HepG2 (cell line): ENCODE results near the gene CLDN3. TPM values are rescaled to one million over a fixed set of nuclear protein-coding genes. Genes with fewer than 3 reads are reported as not detected.
A peak's percentile ranks its signal among the peaks of the same experiment; 100 is the strongest.

Experiments used
- ATAC-seq: fragments of 200-7000 bp; cut with Tn5 transposase; 3 replicates; pipeline ENCODE4 v1.9.1; 2020; ENCODE audit warnings: mild to moderate bottlenecking, moderate library complexity
- BruUV-seq: library from RNA; stranded (reverse); fragments of 400-500 nt; replicated peaks from 2 replicates; lab custom pipeline; 2021; lab: Mats Ljungman, UMichigan
- CTCF ChIA-PET: fragments of 300-600 bp; formaldehyde crosslinking; extraction: SDS; loops from one replicate; lab custom pipeline; 2021; ENCODE audit warnings: low total read pairs, inconsistent platforms, low intra/inter-chr PET ratio; lab: Yijun Ruan, JAX
- POLR2A ChIA-PET: fragments of 350-600 bp; sonication (Branson Sonifier 250); formaldehyde crosslinking; loops from one replicate; lab custom pipeline; 2020; ENCODE audit warnings: antibody characterized with exemption, inconsistent platforms; lab: Yijun Ruan, JAX
- DNase-seq: peaks from one replicate; pipeline ENCODE4 v3.0.0-alpha.2; 2015; ENCODE audit warnings: low spot score
- FAIRE-seq: peaks from 3 replicates; lab custom pipeline; 2011; peaks lifted over from hg19 to GRCh38; lab: Jason Lieb, UNC
- H2AFZ ChIP-seq: one replicate; pipeline ENCODE4 v1.6.1; 2011; ENCODE audit warnings: low read length, inconsistent platforms
- H3K27ac ChIP-seq: fragments of 300-600 bp; 3 replicates; pipeline ENCODE4 v1.8.0; 2011; ENCODE audit warnings: mixed run types, mild to moderate bottlenecking, mixed read lengths, low read length, inconsistent platforms; ENCODE audit not compliant: insufficient read depth; ENCODE audit errors: extremely low read length
- H3K27me3 ChIP-seq, 2 experiments: fragments of 200-600 bp in 1 of 2; 2 replicates in 1 of 2; 3 replicates in 1 of 2; pipeline versions ENCODE4 v1.6.0 to v1.8.0; 2011; ENCODE audit warnings: low read length in 2 of 2, mild to moderate bottlenecking in 2 of 2, moderate library complexity in 2 of 2, inconsistent platforms in 1 of 2; ENCODE audit not compliant: insufficient read depth in 2 of 2, control insufficient read depth in 1 of 2
- H3K36me3 ChIP-seq, 2 experiments: fragments of 200-600 bp in 1 of 2; replicated peaks in 1 of 2; 2 replicates in 1 of 2; 3 replicates in 1 of 2; pipeline versions ENCODE4 v1.5.1 to v1.8.0; 2011; ENCODE audit warnings: low read length in 2 of 2, inconsistent platforms in 1 of 2; ENCODE audit not compliant: insufficient read depth in 2 of 2, control insufficient read depth in 1 of 2
- H3K4me1 ChIP-seq: 2 replicates; pipeline ENCODE4 v1.5.1; 2012; ENCODE audit warnings: low read length, inconsistent platforms; ENCODE audit not compliant: insufficient read depth
- H3K4me2 ChIP-seq: 2 replicates; pipeline ENCODE4 v1.6.0; 2011; ENCODE audit warnings: low read depth, low read length, inconsistent platforms
- H3K4me3 ChIP-seq, 3 experiments: fragments of 200-600 bp in 1 of 3; sonication (generic), shearing (Covaris generic) in 1 of 3; replicated peaks in 1 of 3; 2 replicates each; pipeline ENCODE4 v1.5.1; 2011 to 2016; ENCODE audit warnings: low read length in 3 of 3, inconsistent platforms in 2 of 3, low read depth in 2 of 3, mild to moderate bottlenecking in 2 of 3, control low read depth in 1 of 3, mixed read lengths in 1 of 3; ENCODE audit not compliant: insufficient read depth in 1 of 3
- H3K79me2 ChIP-seq: one replicate; pipeline ENCODE4 v1.6.1; 2011; ENCODE audit warnings: low read length, inconsistent platforms; ENCODE audit not compliant: insufficient read depth
- H3K9ac ChIP-seq: 2 replicates; pipeline ENCODE4 v1.6.0; 2011; ENCODE audit warnings: mild to moderate bottlenecking, low read depth, low read length, inconsistent platforms; ENCODE audit not compliant: insufficient read depth
- H3K9me3 ChIP-seq: 2 replicates; pipeline ENCODE4 v1.5.1; 2012; ENCODE audit warnings: mild to moderate bottlenecking, low read length
- H4K20me1 ChIP-seq: 2 replicates; pipeline ENCODE4 v1.6.0; 2011; ENCODE audit warnings: inconsistent platforms, mild to moderate bottlenecking, low read length, moderate library complexity; ENCODE audit not compliant: insufficient read depth
- RAD51 ChIP-seq: fragments of 450-650 bp; IDR thresholded peaks from 2 replicates; pipeline ENCODE4 v1.6.1; 2016; ENCODE audit warnings: borderline replicate concordance
- TRIM24 ChIP-seq: sonication (generic); formaldehyde crosslinking; IDR thresholded peaks from 2 replicates; pipeline ENCODE4 v1.8.0; 2022; ENCODE audit warnings: mild to moderate bottlenecking, missing genetic modification reagents
- WGBS: methylation state at CpG from one replicate; pipeline ENCODE4 v1.1.6; 2017; ENCODE audit warnings: low lambda C conversion rate; 5-methylcytosine and 5-hydroxymethylcytosine counted together
- in situ Hi-C: cut with HindIII; loops from 2 replicates; pipeline ENCODE4 v1.10.0; 2017; ENCODE audit warnings: low pct_unique_long_range_greater_than_20kb; ENCODE audit not compliant: extremely low pct_ligation_motif_present
- intact Hi-C: fragments of 100-400 bp; cut with micrococcal nuclease; formaldehyde crosslinking; loops from one replicate; pipeline ENCODE4 v1.10.0; 2022; ENCODE audit not compliant: unreplicated experiment
- polyA plus RNA-seq, 8 experiments: library from polyadenylated mRNA; depleted of rRNA in 3 of 8; stranded (reverse) in 7 of 8; unstranded in 1 of 8; fragments of >200 nt; fragmentation: Illumina TruSeq in 4 of 8; extraction: Trizol in 4 of 8; gene quantifications; 2 replicates each; pipeline versions ENCODE4 v1.2.1 to v1.2.3, GENCODE V29; 2011 to 2016; ENCODE audit warnings: low read depth in 4 of 8, missing spikeins in 1 of 8, mixed read lengths in 1 of 8; ENCODE audit not compliant: insufficient read depth in 1 of 8
- total RNA-seq, 5 experiments: library from RNA; depleted of rRNA; stranded (reverse); fragments of >200 nt; fragmentation: Illumina TruSeq; extraction: Trizol; gene quantifications; 2 replicates each; pipeline ENCODE4 v1.2.3, GENCODE V29; 2016; ENCODE audit warnings: low read depth in 1 of 5
- TF ChIP-seq, protein P1 (sequence below): IDR thresholded peaks from 2 replicates; pipeline ENCODE4 v1.6.1; 2016; ENCODE audit warnings: low read depth
- TF ChIP-seq, protein P2 (sequence below): sonication (generic); formaldehyde crosslinking; IDR thresholded peaks from 2 replicates; pipeline ENCODE4 v1.4.0; 2020; ENCODE audit warnings: missing genetic modification reagents; ENCODE audit errors: not compliant biosample characterization
- TF ChIP-seq, protein P3 (sequence below): sonication (generic); formaldehyde crosslinking; IDR thresholded peaks from 2 replicates; pipeline ENCODE4 v1.8.0; 2022; ENCODE audit warnings: mild to moderate bottlenecking, missing genetic modification reagents, borderline replicate concordance

Gene CLDN3
- total and polyA plus RNA-seq, 2 of the 13 experiments (the other 11 are each of a cell fraction or from before 2014, with no cell fraction given), result 0.31 to 0.51 TPM

DNA sequence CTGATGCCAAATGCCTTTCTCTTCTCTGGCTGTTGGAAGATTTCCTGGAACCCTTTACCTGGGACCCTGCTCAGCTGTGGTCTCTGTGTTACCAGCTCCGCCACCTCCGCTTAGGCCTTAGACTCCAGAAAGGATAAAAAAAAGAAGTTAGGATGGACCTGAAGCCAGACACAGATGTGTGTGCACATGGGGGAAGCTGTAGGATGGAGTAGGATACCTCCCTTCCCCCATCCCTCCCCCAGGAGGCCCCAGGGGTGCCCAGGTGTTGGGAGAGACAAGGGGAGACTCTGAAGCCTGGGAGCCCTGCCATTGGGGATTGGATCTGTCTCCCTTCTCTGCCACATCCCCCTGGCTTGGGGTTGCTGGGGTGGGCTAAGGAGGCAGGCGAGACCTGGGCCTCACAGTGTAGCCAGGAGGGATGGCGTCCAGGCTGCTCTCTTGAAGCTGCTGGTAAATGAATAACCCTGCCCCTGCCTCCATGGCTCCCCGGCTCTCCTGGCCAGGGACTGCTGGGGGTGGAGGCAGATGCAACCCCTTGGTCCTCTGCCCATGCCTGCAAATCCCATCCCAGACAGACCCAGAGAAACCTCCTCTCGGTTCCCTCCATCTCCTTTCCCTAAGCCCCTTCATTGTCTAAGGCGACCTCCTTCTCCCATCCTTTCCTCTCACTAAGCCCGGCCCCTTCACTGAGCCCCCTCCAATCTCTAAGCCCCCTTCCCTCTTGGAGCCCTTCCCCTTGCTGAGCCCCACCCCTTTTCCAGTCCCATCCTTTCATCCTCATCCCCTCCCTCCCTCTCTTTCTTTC is 8.0 kb downstream of the CLDN3 start:
- 62% methylated on average over 5 of the region's 8 CpGs for WGBS
- no peak overlapping the region for H3K9ac ChIP-seq
- in situ Hi-C loops (no loop called here), intact Hi-C loops (no loop called here)
- ATAC-seq, result peak; percentile 80
- no peak overlapping the region for H3K4me2 ChIP-seq
- no peak overlapping the region for H3K4me3 ChIP-seq
- DNase-seq, result no peak
- no peaks in the 10 kb centered on the region for H3K27me3 ChIP-seq
- H3K36me3 ChIP-seq, result no peaks in the 10 kb centered on the region
- no peak overlapping the region for H2AFZ ChIP-seq
- H3K79me2 ChIP-seq, result no peaks in the 10 kb centered on the region
- TF ChIP-seq RAD51 (no peak), TRIM24 (CRISPR knock-in tag) (no peak)
- TF ChIP-seq, protein P1, sequence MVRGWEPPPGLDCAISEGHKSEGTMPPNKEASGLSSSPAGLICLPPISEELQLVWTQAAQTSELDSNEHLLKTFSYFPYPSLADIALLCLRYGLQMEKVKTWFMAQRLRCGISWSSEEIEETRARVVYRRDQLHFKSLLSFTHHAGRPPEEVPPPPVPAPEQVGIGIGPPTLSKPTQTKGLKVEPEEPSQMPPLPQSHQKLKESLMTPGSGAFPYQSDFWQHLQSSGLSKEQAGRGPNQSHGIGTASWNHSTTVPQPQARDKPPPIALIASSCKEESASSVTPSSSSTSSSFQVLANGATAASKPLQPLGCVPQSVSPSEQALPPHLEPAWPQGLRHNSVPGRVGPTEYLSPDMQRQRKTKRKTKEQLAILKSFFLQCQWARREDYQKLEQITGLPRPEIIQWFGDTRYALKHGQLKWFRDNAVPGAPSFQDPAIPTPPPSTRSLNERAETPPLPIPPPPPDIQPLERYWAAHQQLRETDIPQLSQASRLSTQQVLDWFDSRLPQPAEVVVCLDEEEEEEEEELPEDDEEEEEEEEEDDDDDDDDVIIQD (CRISPR knock-in tag), result no peak
- TF ChIP-seq, protein P2, sequence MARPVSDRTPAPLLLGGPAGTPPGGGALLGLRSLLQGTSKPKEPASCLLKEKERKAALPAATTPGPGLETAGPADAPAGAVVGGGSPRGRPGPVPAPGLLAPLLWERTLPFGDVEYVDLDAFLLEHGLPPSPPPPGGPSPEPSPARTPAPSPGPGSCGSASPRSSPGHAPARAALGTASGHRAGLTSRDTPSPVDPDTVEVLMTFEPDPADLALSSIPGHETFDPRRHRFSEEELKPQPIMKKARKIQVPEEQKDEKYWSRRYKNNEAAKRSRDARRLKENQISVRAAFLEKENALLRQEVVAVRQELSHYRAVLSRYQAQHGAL, result no peak
- TF ChIP-seq, protein P3, sequence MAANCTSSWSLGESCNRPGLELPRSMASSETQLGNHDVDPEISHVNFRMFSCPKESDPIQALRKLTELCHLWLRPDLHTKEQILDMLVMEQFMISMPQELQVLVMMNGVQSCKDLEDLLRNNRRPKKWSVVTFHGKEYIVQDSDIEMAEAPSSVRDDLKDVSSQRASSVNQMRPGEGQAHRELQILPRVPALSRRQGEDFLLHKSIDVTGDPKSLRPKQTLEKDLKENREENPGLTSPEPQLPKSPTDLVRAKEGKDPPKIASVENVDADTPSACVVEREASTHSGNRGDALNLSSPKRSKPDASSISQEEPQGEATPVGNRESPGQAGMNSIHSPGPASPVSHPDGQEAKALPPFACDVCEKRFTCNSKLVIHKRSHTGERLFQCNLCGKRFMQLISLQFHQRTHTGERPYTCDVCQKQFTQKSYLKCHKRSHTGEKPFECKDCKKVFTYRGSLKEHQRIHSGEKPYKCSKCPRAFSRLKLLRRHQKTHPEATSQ (CRISPR knock-in tag), result no peak
- TF ChIP-seq, all 625 proteins: peak for 0
- H3K4me1 ChIP-seq, result peaks cover 10% of the 10 kb centered on the region
- ChIA-PET POLR2A (no interaction called here), CTCF (no interaction called here)
- no TSS peak for BruUV-seq
- no peak overlapping the region for H3K27ac ChIP-seq
- H3K9me3 ChIP-seq, result no peaks in the 10 kb centered on the region
- H4K20me1 ChIP-seq, result no peaks in the 10 kb centered on the region
- FAIRE-seq, result no peak
